ENCODE measurements around the gene NIFK. TPM values are rescaled to one million over a fixed set of nuclear protein-coding genes. Genes with fewer than 3 reads are reported as not detected.

NIFK gene
- 10 to 100 TPM; 13.3 to 14.9 TPM for total RNA-seq

- no peak for TF ChIP-seq CTCF (IDR thresholded peaks at IDR 0.05)
- H3K9me3 ChIP-seq = no peaks in the 10 kb centered on the region
Measured at GRCh38 chr2:121736462-121737336, at the start of gene NIFK. Gene NIFK, minus strand, starts transcription at chr2:121736875. Its CDS starts 25 bp downstream, at chr2:121736850.

GRCh38 chr2:121783180-121783579 lies 46.5 kb upstream of the NIFK start:
- H3K4me3 ChIP-seq = no peak overlapping the region
- H3K4me1 ChIP-seq = no peaks in the 10 kb centered on the region
- no peak overlapping the region for H3K27ac ChIP-seq
- TF ChIP-seq CTCF (IDR thresholded peaks at IDR 0.05) = no peak
- DNase-seq (ENCODE audit: low spot score) = no peak
- H3K27me3 ChIP-seq = no peaks in the 10 kb centered on the region
- H3K36me3 ChIP-seq = no peaks in the 10 kb centered on the region
- peaks cover 0 to 1% of the 10 kb centered on the region in 2 donors for H3K9me3 ChIP-seq

More at GRCh38 chr2:121736462-121737336, at the start of gene NIFK:
- Histone ChIP-seq H3K27me3 (no peaks in the 10 kb centered on the region), H3K36me3 (peaks cover 14% of the 10 kb centered on the region), H3K27ac (peak within 1 kb of the TSS; percentile 53 to 82), H3K4me1 (peaks cover 0 to 12% of the 10 kb centered on the region in 2 donors), H3K4me3 (peak within 1 kb of the TSS; percentile 79 to 91)
- DNase-seq (ENCODE audit: low spot score) = peak; percentile 98

- no peak overlapping the region for H3K4me3 ChIP-seq
- no peaks in the 10 kb centered on the region for H3K4me1 ChIP-seq
- no peaks in the 10 kb centered on the region for H3K27me3 ChIP-seq
- no peak for TF ChIP-seq CTCF (IDR thresholded peaks at IDR 0.05)
- no peak for DNase-seq (ENCODE audit: low spot score)
- no peak overlapping the region for H3K27ac ChIP-seq
- no peaks in the 10 kb centered on the region for H3K9me3 ChIP-seq
- no peaks in the 10 kb centered on the region for H3K36me3 ChIP-seq
Measured at GRCh38 chr2:121778741-121779487, 42.2 kb upstream of the NIFK start.

GRCh38 chr2:121777699-121778058 lies 41.0 kb upstream of the NIFK start:
- Histone ChIP-seq H3K4me3 (no peak overlapping the region), H3K36me3 (no peaks in the 10 kb centered on the region), H3K9me3 (no peaks in the 10 kb centered on the region), H3K4me1 (no peaks in the 10 kb centered on the region), H3K27ac (no peak overlapping the region), H3K27me3 (no peaks in the 10 kb centered on the region)
- DNase-seq (ENCODE audit: low spot score) = no peak
- TF ChIP-seq CTCF (IDR thresholded peaks at IDR 0.05) = no peak

- no peaks in the 10 kb centered on the region for H3K36me3 ChIP-seq
- H3K4me1 ChIP-seq = no peaks in the 10 kb centered on the region
- TF ChIP-seq CTCF (IDR thresholded peaks at IDR 0.05) = no peak
Measured at GRCh38 chr2:121776885-121777698, 40.4 kb upstream of the NIFK start.

More at GRCh38 chr2:121776885-121777698, 40.4 kb upstream of the NIFK start:
- no peak for DNase-seq (ENCODE audit: low spot score)
- Histone ChIP-seq H3K4me3 (no peak overlapping the region), H3K9me3 (no peaks in the 10 kb centered on the region), H3K27ac (no peak overlapping the region), H3K27me3 (no peaks in the 10 kb centered on the region)

Data from right atrium auricular region (tissue), 2 donors.